CD14-positive monocyte (primary cell): ENCODE data around the gene ARMC12. TPM values are rescaled to one million over a fixed set of nuclear protein-coding genes. Genes with fewer than 3 reads are reported as not detected.
A peak's percentile ranks its signal among the peaks of the same experiment; 100 is the strongest.

Experiments used
- DNase-seq, 3 donors: peaks; one replicate each; pipeline ENCODE4 v3.0.0-alpha.2; 2011 to 2022
- H2AFZ ChIP-seq: 2 replicates; pipeline ENCODE4 v1.6.0; 2012; ENCODE audit warnings: mild to moderate bottlenecking, low read depth, low read length, inconsistent platforms; ENCODE audit not compliant: insufficient read depth, poor library complexity, severe bottlenecking
- H3K27ac ChIP-seq, 2 donors: 1 replicate in 1 of 2; 2 replicates in 1 of 2; pipeline ENCODE4 v1.5.1; 2012 to 2013; ENCODE audit warnings: low read length in 2 of 2, control low read depth in 1 of 2, inconsistent platforms in 1 of 2, low read depth in 1 of 2, mild to moderate bottlenecking in 1 of 2
- H3K27me3 ChIP-seq, 2 donors: one replicate each; pipeline versions ENCODE4 v1.6.0 to v1.6.1; 2011 to 2013; ENCODE audit warnings: low read length in 2 of 2; ENCODE audit not compliant: control insufficient read depth in 2 of 2, insufficient read depth in 2 of 2
- H3K36me3 ChIP-seq, 2 donors: replicated peaks in 1 of 2; 1 replicate in 1 of 2; 2 replicates in 1 of 2; pipeline versions ENCODE4 v1.5.1 to v1.6.1; 2012 to 2013; ENCODE audit warnings: low read length in 2 of 2, control low read depth in 1 of 2, inconsistent platforms in 1 of 2, mild to moderate bottlenecking in 1 of 2; ENCODE audit not compliant: insufficient read depth in 2 of 2, control insufficient read depth in 1 of 2
- H3K4me1 ChIP-seq, 2 donors: 1 replicate in 1 of 2; 2 replicates in 1 of 2; pipeline versions ENCODE4 v1.5.1 to v1.6.1; 2012 to 2013; ENCODE audit warnings: low read length in 2 of 2, control low read depth in 1 of 2, inconsistent platforms in 1 of 2, mild to moderate bottlenecking in 1 of 2, moderate library complexity in 1 of 2; ENCODE audit not compliant: insufficient read depth in 2 of 2, control insufficient read depth in 1 of 2
- H3K4me2 ChIP-seq: replicated peaks from 2 replicates; pipeline ENCODE3; 2012; ENCODE audit warnings: low read length, moderate library complexity, mild to moderate bottlenecking; ENCODE audit not compliant: poor library complexity, severe bottlenecking; ENCODE audit errors: extremely low read depth
- H3K4me3 ChIP-seq, 3 experiments: fragments of 200-600 bp in 1 of 3; sonication (generic) in 1 of 3; replicated peaks in 1 of 3; 1 replicate in 2 of 3; 2 replicates in 1 of 3; pipeline ENCODE4 v1.5.1; 2011 to 2013; ENCODE audit warnings: low read length in 3 of 3, mild to moderate bottlenecking in 3 of 3, control low read depth in 2 of 3, low read depth in 2 of 3, inconsistent platforms in 1 of 3, moderate library complexity in 1 of 3
- H3K79me2 ChIP-seq: 2 replicates; pipeline ENCODE4 v1.6.0; 2012; ENCODE audit warnings: mild to moderate bottlenecking, control low read depth, inconsistent platforms, low read length, moderate library complexity; ENCODE audit not compliant: insufficient read depth
- H3K9ac ChIP-seq: 2 replicates; pipeline ENCODE4 v1.6.0; 2017; ENCODE audit warnings: low read length, mild to moderate bottlenecking; ENCODE audit not compliant: insufficient read depth, poor library complexity, severe bottlenecking
- H3K9me3 ChIP-seq, 2 donors: replicated peaks in 1 of 2; 1 replicate in 1 of 2; 2 replicates in 1 of 2; pipeline versions ENCODE4 v1.5.1 to v1.6.1; 2012 to 2013; ENCODE audit warnings: low read length in 2 of 2, control low read depth in 1 of 2; ENCODE audit not compliant: control insufficient read depth in 1 of 2, insufficient read depth in 1 of 2
- H4K20me1 ChIP-seq: 2 replicates; pipeline ENCODE4 v1.6.0; 2012; ENCODE audit warnings: mild to moderate bottlenecking, low read length, control low read depth, moderate library complexity; ENCODE audit not compliant: insufficient read depth
- H3K27ac Mint-ChIP-seq, 7 donors: one replicate each; pipeline ENCODE4 v1.8.0; 2020; ENCODE audit warnings: mild to moderate bottlenecking in 7 of 7, mixed read lengths in 7 of 7, moderate library complexity in 6 of 7, inconsistent platforms in 2 of 7
- H3K27me3 Mint-ChIP-seq, 3 donors: one replicate each; pipeline ENCODE4 v1.8.0; 2021 to 2022; ENCODE audit warnings: low read depth in 3 of 3, mild to moderate bottlenecking in 3 of 3, mixed read lengths in 3 of 3, moderate library complexity in 3 of 3, inconsistent platforms in 1 of 3
- H3K36me3 Mint-ChIP-seq, 2 donors: one replicate each; pipeline ENCODE4 v1.8.0; 2020; ENCODE audit warnings: mixed read lengths in 2 of 2, inconsistent platforms in 1 of 2, mild to moderate bottlenecking in 1 of 2
- H3K4me1 Mint-ChIP-seq: one replicate; pipeline ENCODE4 v1.8.0; 2020; ENCODE audit warnings: mild to moderate bottlenecking, mixed read lengths
- H3K4me3 Mint-ChIP-seq, 2 donors: one replicate each; pipeline ENCODE4 v1.8.0; 2020; ENCODE audit warnings: mild to moderate bottlenecking in 2 of 2, mixed read lengths in 2 of 2, moderate library complexity in 1 of 2
- H3K9me3 Mint-ChIP-seq, 7 donors: one replicate each; pipeline ENCODE4 v1.8.0; 2020 to 2022; ENCODE audit warnings: mixed read lengths in 7 of 7, mild to moderate bottlenecking in 6 of 7, moderate library complexity in 6 of 7, inconsistent platforms in 2 of 7
- WGBS: methylation state at CpG from one replicate; pipeline ENCODE4 v1.1.5; 2013; ENCODE audit warnings: missing lambda C conversion rate; ENCODE audit not compliant: insufficient coverage; 5-methylcytosine and 5-hydroxymethylcytosine counted together
- intact Hi-C, 2 donors: fragments of 100-400 bp; cut with micrococcal nuclease; formaldehyde crosslinking; loops; one replicate each; pipeline versions ENCODE4 v1.15.0 to v1.15.1; 2023
- polyA plus RNA-seq, 3 donors: library from polyadenylated mRNA; depleted of rRNA in 1 of 3; unstranded in 2 of 3; stranded (reverse) in 1 of 3; fragments of 300-500 nt in 2 of 3; fragments of >200 nt in 1 of 3; fragmentation: Illumina TruSeq in 2 of 3; gene quantifications; 1 replicate in 2 of 3; 2 replicates in 1 of 3; pipeline ENCODE4 v1.2.3, GENCODE V29; 2012 to 2021
- TF ChIP-seq, protein P1 (sequence below): fragments of 200-600 bp; IDR thresholded peaks from one replicate; pipeline ENCODE4 v1.8.0; 2022; ENCODE audit warnings: antibody characterized with exemption, mild to moderate bottlenecking

Gene ARMC12
- polyA plus RNA-seq, 3 donors, result 2.7 TPM; not detected in 2

DNA sequence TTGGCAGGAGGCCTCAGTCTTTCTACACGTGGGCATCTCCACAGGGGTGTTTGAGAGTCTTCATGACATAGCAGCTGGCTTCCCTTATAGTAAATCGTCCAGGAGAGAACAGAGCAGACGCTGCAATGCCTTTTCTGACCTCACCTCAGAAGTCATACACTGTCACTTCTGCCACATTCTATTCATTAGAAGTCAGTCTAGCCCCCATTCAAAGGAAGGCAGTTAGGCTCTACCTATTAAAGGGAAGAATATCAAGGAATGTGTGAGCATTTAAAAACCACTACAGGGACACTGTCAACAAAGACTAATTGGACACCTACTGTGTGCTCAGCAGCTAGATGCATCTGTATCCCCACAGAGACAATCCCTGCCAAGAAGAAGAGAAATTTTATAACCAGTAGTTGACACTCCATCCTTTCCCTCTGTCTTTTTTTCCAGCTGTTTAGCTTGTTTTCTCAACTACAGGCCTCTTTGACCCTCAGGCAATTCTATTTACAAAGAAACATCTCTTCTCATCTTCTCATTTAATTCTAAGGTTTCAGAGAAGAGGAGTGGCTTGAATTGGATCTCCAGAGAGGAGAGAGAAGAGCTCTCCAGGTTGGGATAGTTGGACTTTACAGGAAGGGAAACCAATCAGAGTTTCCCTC is 18.6 kb downstream of the ARMC12 start:
- H2AFZ ChIP-seq, result peak overlapping the region; percentile 41
- DNase-seq, result no peak
- no peaks in the 10 kb centered on the region for H3K9me3 ChIP-seq
- no peak overlapping the region for H3K4me3 ChIP-seq
- no peaks in the 10 kb centered on the region for H3K9me3 Mint-ChIP-seq
- no peaks in the 10 kb centered on the region for H3K79me2 ChIP-seq
- H3K36me3 ChIP-seq, result no peaks in the 10 kb centered on the region
- H3K27me3 ChIP-seq, result no peaks in the 10 kb centered on the region
- H3K4me3 Mint-ChIP-seq, result no peak overlapping the region
- no peak overlapping the region for H3K4me2 ChIP-seq
- peak overlapping the region in 2 of 7 donors; percentile 19 to 52 for H3K27ac Mint-ChIP-seq
- peaks cover 12% of the 10 kb centered on the region for H3K4me1 Mint-ChIP-seq
- H3K36me3 Mint-ChIP-seq, result no peaks in the 10 kb centered on the region
- H4K20me1 ChIP-seq, result no peaks in the 10 kb centered on the region
- peaks cover 0 to 9% (median 3%) of the 10 kb centered on the region in 3 donors for H3K27me3 Mint-ChIP-seq
- 80% methylated on average over 1 of the region's 3 CpGs for WGBS
- TF ChIP-seq, protein P1, sequence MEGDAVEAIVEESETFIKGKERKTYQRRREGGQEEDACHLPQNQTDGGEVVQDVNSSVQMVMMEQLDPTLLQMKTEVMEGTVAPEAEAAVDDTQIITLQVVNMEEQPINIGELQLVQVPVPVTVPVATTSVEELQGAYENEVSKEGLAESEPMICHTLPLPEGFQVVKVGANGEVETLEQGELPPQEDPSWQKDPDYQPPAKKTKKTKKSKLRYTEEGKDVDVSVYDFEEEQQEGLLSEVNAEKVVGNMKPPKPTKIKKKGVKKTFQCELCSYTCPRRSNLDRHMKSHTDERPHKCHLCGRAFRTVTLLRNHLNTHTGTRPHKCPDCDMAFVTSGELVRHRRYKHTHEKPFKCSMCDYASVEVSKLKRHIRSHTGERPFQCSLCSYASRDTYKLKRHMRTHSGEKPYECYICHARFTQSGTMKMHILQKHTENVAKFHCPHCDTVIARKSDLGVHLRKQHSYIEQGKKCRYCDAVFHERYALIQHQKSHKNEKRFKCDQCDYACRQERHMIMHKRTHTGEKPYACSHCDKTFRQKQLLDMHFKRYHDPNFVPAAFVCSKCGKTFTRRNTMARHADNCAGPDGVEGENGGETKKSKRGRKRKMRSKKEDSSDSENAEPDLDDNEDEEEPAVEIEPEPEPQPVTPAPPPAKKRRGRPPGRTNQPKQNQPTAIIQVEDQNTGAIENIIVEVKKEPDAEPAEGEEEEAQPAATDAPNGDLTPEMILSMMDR, result no peak
- peaks cover 0 to 5% of the 10 kb centered on the region in 2 donors for H3K4me1 ChIP-seq
- no peak overlapping the region for H3K27ac ChIP-seq
- intact Hi-C loops, result no loop called here
- H3K9ac ChIP-seq, result no peak overlapping the region

DNA sequence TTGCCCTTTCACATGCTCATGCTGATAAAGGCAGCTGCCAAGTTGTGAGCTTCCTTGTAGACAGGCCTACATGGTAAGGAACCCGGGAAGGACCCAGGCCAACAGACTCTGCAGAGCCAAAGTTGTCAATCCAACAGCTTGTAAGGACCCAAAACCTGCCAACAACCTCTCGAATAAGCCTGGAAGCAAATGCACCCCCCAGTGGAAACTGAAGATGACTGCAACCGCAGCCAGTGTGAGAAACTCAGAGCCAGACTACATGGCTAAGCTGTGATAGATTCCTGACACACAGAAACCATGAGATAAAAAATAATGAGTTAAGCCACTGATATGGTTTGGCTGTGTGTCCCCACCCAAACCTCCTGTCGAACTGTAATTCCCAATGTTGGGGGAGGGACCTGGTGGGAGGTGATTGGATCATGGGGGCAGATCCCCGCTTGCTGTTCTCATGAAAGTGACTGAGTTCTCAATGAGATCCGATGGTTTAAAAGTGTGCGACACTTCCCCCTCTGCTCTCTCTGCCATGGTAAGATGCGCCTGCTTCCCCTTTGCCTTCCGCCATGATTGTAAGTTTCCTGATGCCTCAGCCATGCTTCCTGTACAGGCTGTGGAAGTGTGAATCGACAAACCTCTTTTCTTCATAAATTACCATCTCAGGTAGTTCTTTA is 20.8 kb downstream of the ARMC12 start:
- no peaks in the 10 kb centered on the region for H4K20me1 ChIP-seq
- H3K4me1 Mint-ChIP-seq, result peaks cover 12% of the 10 kb centered on the region
- WGBS, result 47% methylated on average over 3 of the region's 10 CpGs
- H3K27ac Mint-ChIP-seq, result no peak overlapping the region
- H3K9ac ChIP-seq, result no peak overlapping the region
- no peaks in the 10 kb centered on the region for H3K27me3 ChIP-seq
- no peak overlapping the region for H2AFZ ChIP-seq
- intact Hi-C loops, result no loop called here
- H3K9me3 ChIP-seq, result no peaks in the 10 kb centered on the region
- TF ChIP-seq, protein P1, result peak; percentile 10
- H3K79me2 ChIP-seq, result no peaks in the 10 kb centered on the region
- peaks cover 10 to 24% (median 15%) of the 10 kb centered on the region in 3 donors for H3K27me3 Mint-ChIP-seq
- H3K4me1 ChIP-seq, result peaks cover 0 to 5% of the 10 kb centered on the region in 2 donors
- no peak for DNase-seq
- H3K36me3 ChIP-seq, result no peaks in the 10 kb centered on the region
- H3K4me3 Mint-ChIP-seq, result no peak overlapping the region
- no peak overlapping the region for H3K4me2 ChIP-seq
- H3K27ac ChIP-seq, result no peak overlapping the region
- no peak overlapping the region for H3K4me3 ChIP-seq
- H3K36me3 Mint-ChIP-seq, result no peaks in the 10 kb centered on the region
- H3K9me3 Mint-ChIP-seq, result no peaks in the 10 kb centered on the region
